Heart left ventricle (tissue), 16 donors: ENCODE measurements around the gene CSF3R. TPM values are rescaled to one million over a fixed set of nuclear protein-coding genes. Genes with fewer than 3 reads are reported as not detected.

Source experiments
- ATAC-seq, 4 donors: fragments of 200-7000 bp; cut with Tn5 transposase; one replicate each; pipeline ENCODE4 v1.9.1; 2020 to 2022; ENCODE audit warnings: moderate library complexity in 4 of 4, mild to moderate bottlenecking in 3 of 4, moderate number of reproducible peaks in 1 of 4
- DNase-seq, 5 donors: peaks; one replicate each; pipeline ENCODE4 v3.0.0-alpha.2; 2020
- H3K27ac ChIP-seq, 12 donors: fragments of 200-600 bp; sonication (generic) in 4 of 12; one replicate each; pipeline versions ENCODE4 v1.5.0 to v1.8.0; 2016 to 2022; ENCODE audit warnings: mild to moderate bottlenecking in 2 of 12
- H3K27me3 ChIP-seq, 9 donors: fragments of 200-600 bp; sonication (generic) in 2 of 9; one replicate each; pipeline versions ENCODE4 v1.5.1 to v1.8.0; 2016 to 2022; ENCODE audit warnings: mild to moderate bottlenecking in 3 of 9
- H3K36me3 ChIP-seq, 9 donors: fragments of 200-600 bp; sonication (generic) in 2 of 9; one replicate each; pipeline versions ENCODE4 v1.5.0 to v1.8.0; 2018 to 2022; ENCODE audit warnings: mild to moderate bottlenecking in 2 of 9
- H3K4me1 ChIP-seq, 12 donors: fragments of 200-600 bp; sonication (generic) in 4 of 12; one replicate each; pipeline versions ENCODE4 v1.5.0 to v1.8.0; 2016 to 2022; ENCODE audit warnings: mild to moderate bottlenecking in 3 of 12
- H3K4me3 ChIP-seq, 12 donors: fragments of 200-600 bp; sonication (generic) in 4 of 12; one replicate each; pipeline versions ENCODE4 v1.5.0 to v1.8.0; 2017 to 2022; ENCODE audit warnings: mild to moderate bottlenecking in 9 of 12, moderate library complexity in 4 of 12
- H3K9me3 ChIP-seq, 12 donors: fragments of 200-600 bp; sonication (generic) in 4 of 12; one replicate each; pipeline versions ENCODE4 v1.5.0 to v1.8.0; 2016 to 2022; ENCODE audit warnings: mild to moderate bottlenecking in 1 of 12
- CTCF ChIP-seq, 12 donors: fragments of 200-600 bp; sonication (generic) in 4 of 12; IDR thresholded peaks; one replicate each; pipeline versions ENCODE4 v1.5.0 to v1.8.0; 2018 to 2022; ENCODE audit warnings: antibody characterized with exemption in 12 of 12, mild to moderate bottlenecking in 5 of 12
- POLR2A ChIP-seq, 2 donors: fragments of 450-650 bp; IDR thresholded peaks; one replicate each; pipeline ENCODE4 v1.6.1; 2017; ENCODE audit warnings: antibody characterized with exemption in 2 of 2, mild to moderate bottlenecking in 2 of 2, moderate library complexity in 2 of 2
- WGBS, 4 donors: extraction: QIAGEN DNeasy Blood & Tissue Kit in 2 of 4; methylation state at CpG; one replicate each; pipeline versions ENCODE4 v1.1.5 to v1.1.7; 2013 to 2018; 5-methylcytosine and 5-hydroxymethylcytosine counted together
- intact Hi-C, 10 donors: fragments of 100-400 bp; cut with DNase I; formaldehyde crosslinking; loops; one replicate each; pipeline versions ENCODE4 v1.11.1 to v1.14.2; 2022
- long read RNA-seq, 3 donors: library from polyadenylated mRNA; unstranded; transcript quantifications; one replicate each; pipeline ENCODE4 v2.0.0, GENCODE V29; 2020 to 2021
- polyA plus RNA-seq, 2 donors: library from polyadenylated mRNA; stranded (reverse); fragments of 200-250 nt; gene quantifications; one replicate each; pipeline ENCODE4 v1.2.3, GENCODE V29; 2013
- total RNA-seq, 9 donors: library from RNA; depleted of rRNA in 2 of 9; stranded (reverse); fragments of >200 nt in 2 of 9; fragmentation: NEBNext Ultra II Directional in 3 of 9; extraction: Animal tissue kit (Norgen Biotek cat#: 25700) in 3 of 9; gene quantifications; one replicate each; pipeline versions ENCODE4 v1.1.0 to v1.2.4, GENCODE V29; 2016 to 2023
- donor health status: ischemic (EF 13 %, LVEDD 7.1; RV severe dilation, severe dysfunction).
- donor health status: healthy with polysubstance abuse.
- donor health status: DM: no; HTN: yes; CAD: no.
- donor health status: DM: no; HTN: no; CAD: no.
- donor health status: ischemic (EF 25% LVEDD 6.9; RV normal size, moderate dysfunction).
- donor health status: ischemic (EF 25% LVEDD 5.7; RV mildly dilated, moderate dysfunction).
- donor health status: healthy.
- donor health status: DM: yes; HTN: yes; CAD: no.
- donor health status: ischemic (EF 35%, LVEDD 5.7; RV mildly dilated, moderate dysfunction).
- donor health status: nonischemic (EF 11% LVEDD 7.7; RV severe dilation, severe dysfunction).
- donor health status: DM: yes; HTN: yes; CAD: no.
- donor health status: PGD.
- donor health status: ischemic (EF 29% LVEDD 5.4; RV normal size, mild dysfunction).
- donor health status: nonischemic (EF 23%, LVEDD 6.1; RV moderate dilation, normal function).

CSF3R gene
- 10 to 100 TPM in 2 of 9 donors, 1 to 10 TPM in 7; 1.5 to 22.7 (median 4.5) TPM for total RNA-seq
- 1 to 10 TPM; 2.9 to 4.1 TPM for polyA plus RNA-seq
- long read RNA-seq, donor 1, partial matches to known transcripts, result 3 of 4 reads
- long read RNA-seq, donor 1, other reads (novel, unspliced or antisense), result 1 of 4 reads
- long read RNA-seq, donor 2, partial matches to known transcripts, result 2 of 2 reads
- long read RNA-seq, donor 2, other reads (novel, unspliced or antisense), result 0 of 2 reads
- long read RNA-seq, donor 3, partial matches to known transcripts, result 2 of 5 reads
- long read RNA-seq, donor 3, other reads (novel, unspliced or antisense), result 1 of 5 reads

DNA sequence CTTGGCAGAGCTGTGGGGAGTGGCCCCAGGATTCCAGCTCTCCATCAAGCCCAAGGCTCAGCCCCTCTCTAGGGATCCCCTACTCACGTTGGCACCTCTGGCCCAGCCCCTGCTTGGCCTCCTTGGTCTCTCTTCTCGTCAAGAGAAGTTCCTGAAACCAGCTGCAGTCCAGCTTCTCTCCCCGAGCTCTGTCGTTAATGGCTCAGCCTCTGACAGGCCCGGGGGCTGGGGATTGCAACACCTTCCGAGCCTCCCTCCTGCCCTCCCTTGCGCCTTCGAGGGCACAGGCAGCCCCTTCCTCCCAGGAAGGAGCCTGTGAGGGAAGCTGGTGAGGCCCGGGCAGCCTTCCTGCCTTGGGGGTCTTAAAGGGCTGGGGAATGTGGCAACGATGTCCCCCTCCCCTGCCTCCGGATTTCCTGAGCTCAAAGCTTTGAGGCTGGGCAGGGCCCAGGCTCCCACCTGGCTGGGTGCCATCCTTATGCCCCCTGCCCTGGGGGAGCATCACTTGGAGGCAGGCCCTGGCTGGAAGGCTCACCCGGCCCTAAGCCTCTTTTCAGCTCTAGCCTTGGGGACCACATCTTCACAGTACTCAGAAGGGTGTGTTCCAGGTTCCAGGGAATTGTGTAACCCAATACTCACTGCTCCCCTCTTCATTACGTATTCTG is at the start of gene CSF3R:
CSF3R (minus strand) TSS at position 190 of the 665 bp plus-strand sequence. CDS start 3,417 bp downstream, outside the sequence.
- Histone ChIP-seq H3K4me3 (peak within 1 kb of the TSS in 9 of 12 donors; percentile 6 to 53 (median 24)), H3K36me3 (peaks cover 0 to 6% (median 0%) of the 10 kb centered on the region in 9 donors), H3K27me3 (peaks cover 0 to 3% (median 0%) of the 10 kb centered on the region in 9 donors), H3K4me1 (peaks cover 0 to 59% (median 4%) of the 10 kb centered on the region in 12 donors), H3K27ac (peak within 1 kb of the TSS in 4 of 12 donors; percentile 5 to 86 (median 22)), H3K9me3 (no peaks in the 10 kb centered on the region)
- 43 to 68% (median 47%) methylated on average over 4 to 13 of the region's 13 CpGs for WGBS, 4 donors
- DNase-seq (peak in 2 of 5 donors; percentile 35 to 44), ATAC-seq (peak; percentile 7 to 44 (median 25))
- intact Hi-C loops, result no loop called here
- TF ChIP-seq POLR2A (IDR thresholded peaks at IDR 0.05), result no peak
- TF ChIP-seq CTCF (IDR thresholded peaks at IDR 0.05), result no peak

DNA sequence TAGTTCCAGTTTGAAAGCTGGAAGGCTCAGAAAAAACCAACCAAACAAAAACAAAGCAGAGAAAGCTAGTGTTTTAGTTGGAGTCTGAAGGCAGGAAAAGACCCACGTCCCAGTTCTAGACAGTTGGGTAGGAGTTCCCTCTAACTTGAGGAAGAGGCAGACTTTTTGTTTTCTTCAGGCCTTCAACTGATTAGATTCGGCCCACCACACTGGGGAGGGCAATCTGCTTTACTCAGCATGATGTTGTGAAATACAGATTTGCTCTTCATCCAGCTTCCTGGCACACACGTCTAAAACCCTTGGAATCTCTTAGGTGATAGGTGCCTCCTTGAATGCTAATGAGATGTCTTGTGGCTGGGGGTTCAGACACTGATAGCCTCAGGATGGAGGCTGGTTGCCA is 49.1 kb upstream of the CSF3R start:
- 58 to 67% (median 59%) methylated on average over 3 of the region's 3 CpGs for WGBS, 4 donors
- Histone ChIP-seq H3K9me3 (peaks cover 0 to 8% (median 0%) of the 10 kb centered on the region in 12 donors), H3K27me3 (peaks cover 0 to 31% (median 10%) of the 10 kb centered on the region in 9 donors), H3K4me3 (no peak overlapping the region), H3K36me3 (no peaks in the 10 kb centered on the region), H3K4me1 (no peaks in the 10 kb centered on the region), H3K27ac (no peak overlapping the region)
- intact Hi-C loops, result no loop called here
- DNase-seq (no peak), ATAC-seq (no peak)
- TF ChIP-seq POLR2A (IDR thresholded peaks at IDR 0.05) (no peak), CTCF (IDR thresholded peaks at IDR 0.05) (no peak)

DNA sequence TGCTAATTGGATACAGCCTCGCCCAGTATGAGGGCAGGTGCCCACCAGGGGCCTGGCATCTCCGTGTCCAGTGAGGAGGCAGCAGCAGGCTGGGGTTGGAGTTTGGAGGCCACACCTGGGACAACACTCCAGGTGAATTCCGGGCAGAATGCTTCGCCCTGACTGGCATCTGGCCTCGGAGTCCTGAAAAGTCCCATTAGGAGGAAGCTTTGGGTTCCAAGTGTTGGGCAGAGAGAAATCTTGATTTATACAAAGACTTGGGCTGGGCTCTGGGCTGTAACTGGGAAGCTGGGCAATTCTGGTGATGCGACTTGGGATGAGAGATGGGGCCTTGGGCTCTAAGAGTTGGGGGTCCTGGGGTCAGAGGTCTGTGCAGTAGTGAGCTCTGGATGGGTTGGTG is 48.1 kb upstream of the CSF3R start:
- intact Hi-C loops, result no loop called here
- peaks cover 0 to 8% (median 0%) of the 10 kb centered on the region in 12 donors for H3K9me3 ChIP-seq
- H3K27me3 ChIP-seq, result peaks cover 0 to 30% (median 8%) of the 10 kb centered on the region in 9 donors
- TF ChIP-seq POLR2A (IDR thresholded peaks at IDR 0.05), result no peak
- no peak for TF ChIP-seq CTCF (IDR thresholded peaks at IDR 0.05)
- WGBS, 4 donors, result 80 to 94% (median 85%) methylated on average over 6 of the region's 6 CpGs
- no peaks in the 10 kb centered on the region for H3K36me3 ChIP-seq
- H3K27ac ChIP-seq, result no peak overlapping the region
- no peak overlapping the region for H3K4me3 ChIP-seq
- no peaks in the 10 kb centered on the region for H3K4me1 ChIP-seq
- ATAC-seq (no peak), DNase-seq (no peak)

DNA sequence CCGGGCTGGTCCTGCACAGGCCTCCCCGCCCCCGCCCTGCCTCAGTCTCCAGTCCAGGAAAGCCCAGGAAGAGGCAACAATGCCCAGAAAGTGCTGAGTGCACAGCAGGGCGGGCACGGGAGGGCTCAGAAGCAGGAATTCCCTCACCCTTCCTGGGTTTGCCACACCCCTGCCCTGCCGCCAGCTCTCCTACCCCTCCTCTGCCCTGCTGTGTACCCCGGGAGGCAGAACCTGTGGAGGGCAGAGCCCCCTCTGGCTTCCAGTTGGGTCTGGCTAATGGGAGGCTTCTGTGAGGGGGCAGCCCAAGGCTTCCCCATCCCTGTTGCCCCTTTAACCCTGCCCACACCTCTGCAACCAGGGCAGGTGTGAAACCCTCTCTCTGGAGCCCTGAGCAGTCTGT is 47.5 kb upstream of the CSF3R start:
- TF ChIP-seq CTCF (IDR thresholded peaks at IDR 0.05) (no peak), POLR2A (IDR thresholded peaks at IDR 0.05) (no peak)
- DNase-seq (no peak), ATAC-seq (no peak)
- no peak overlapping the region for H3K4me3 ChIP-seq
- intact Hi-C loops, result no loop called here
- H3K4me1 ChIP-seq, result no peaks in the 10 kb centered on the region
- peaks cover 0 to 30% (median 8%) of the 10 kb centered on the region in 9 donors for H3K27me3 ChIP-seq
- peaks cover 0 to 8% (median 0%) of the 10 kb centered on the region in 12 donors for H3K9me3 ChIP-seq
- H3K36me3 ChIP-seq, result no peaks in the 10 kb centered on the region
- no peak overlapping the region for H3K27ac ChIP-seq
- WGBS, 4 donors, result 36 to 63% (median 54%) methylated on average over 4 to 7 of the region's 7 CpGs
